NCI-H2107 (cell line): ENCODE measurements around the gene CDH23.

Experiments
- DNase-seq: peaks from one replicate; lab custom pipeline; 2025; lab: John Stamatoyannopoulos, UW

The CDH23 gene

GRCh38 chr10:71538608-71539260 is 142.0 kb downstream of the CDH23 start:
- no peak for DNase-seq

GRCh38 chr10:71539442-71540118 is 142.9 kb downstream of the CDH23 start:
- DNase-seq = no peak

- no peak for DNase-seq
Observed at GRCh38 chr10:71542478-71542877, 145.8 kb downstream of the CDH23 start.

- DNase-seq = no peak
Observed at GRCh38 chr10:71543608-71544170, 147.0 kb downstream of the CDH23 start.

GRCh38 chr10:71545001-71545400 is 148.3 kb downstream of the CDH23 start:
- DNase-seq = no peak

GRCh38 chr10:71546220-71546619 is 149.5 kb downstream of the CDH23 start:
- no peak for DNase-seq

GRCh38 chr10:71547312-71547711 is 150.6 kb downstream of the CDH23 start:
- no peak for DNase-seq

- DNase-seq = no peak
Observed at GRCh38 chr10:71547876-71548846, 151.4 kb downstream of the CDH23 start.

GRCh38 chr10:71549766-71550533 is 153.2 kb downstream of the CDH23 start:
- DNase-seq = no peak

GRCh38 chr10:71550628-71551027 is 153.9 kb downstream of the CDH23 start:
- no peak for DNase-seq

GRCh38 chr10:71551970-71552369 is 155.2 kb downstream of the CDH23 start:
- no peak for DNase-seq

- DNase-seq = no peak
Observed at GRCh38 chr10:71553432-71553831, 156.7 kb downstream of the CDH23 start.

- no peak for DNase-seq
Observed at GRCh38 chr10:71554671-71555070, 158.0 kb downstream of the CDH23 start.

GRCh38 chr10:71555087-71555723 is 158.5 kb downstream of the CDH23 start:
- no peak for DNase-seq

- no peak for DNase-seq
Observed at GRCh38 chr10:71555724-71556119, 159.0 kb downstream of the CDH23 start.

- DNase-seq = no peak
Observed at GRCh38 chr10:71558991-71559390, 162.3 kb downstream of the CDH23 start.

- DNase-seq = no peak
Observed at GRCh38 chr10:71561003-71561574, 164.4 kb downstream of the CDH23 start.

GRCh38 chr10:71562181-71562580 is 165.5 kb downstream of the CDH23 start:
- no peak for DNase-seq

- DNase-seq = no peak
Observed at GRCh38 chr10:71562904-71563303, 166.2 kb downstream of the CDH23 start.

- no peak for DNase-seq
Observed at GRCh38 chr10:71564194-71564820, 167.6 kb downstream of the CDH23 start.
